HG02981 (cell line): Measurements from ENCODE around the gene PALM.
"Not testable (repeated sequence)": the region's sequence is repeated elsewhere in the genome, so short reads cannot be mapped to it uniquely, and the experiment has no call there.

ENCODE experiments used
- ATAC-seq: cut with Tn5 transposase; IDR thresholded peaks from one replicate; pipeline ENCODE4 v1.9.1; 2021; ENCODE audit warnings: mild to moderate bottlenecking, moderate library complexity; ENCODE audit not compliant: unreplicated experiment

PALM gene

GRCh38 chr19:708154-709143 lies at the start of gene PALM:
Gene PALM (plus strand): TSS chr19:708935. CDS start chr19:709147, 212 bp downstream.
- no peak for ATAC-seq

GRCh38 chr19:660793-661426 lies 47.8 kb upstream of the PALM start:
- no peak for ATAC-seq

- ATAC-seq, result no peak
These were observed 47.1 kb upstream of the PALM start for GRCh38 chr19:661427-662196.

GRCh38 chr19:662207-662961 lies 46.4 kb upstream of the PALM start:
- ATAC-seq, result peak; percentile 5

- ATAC-seq, result peak; percentile 52
These were observed 45.6 kb upstream of the PALM start, which contains the start of gene RNF126 for GRCh38 chr19:662962-663681. Gene RNF126 (minus strand): TSS chr19:663214. CDS start chr19:663121, 93 bp downstream.

- ATAC-seq, result no peak
These were observed 45.0 kb upstream of the PALM start for GRCh38 chr19:663682-664117.

GRCh38 chr19:664913-665443 lies 43.8 kb upstream of the PALM start:
- no peak for ATAC-seq

GRCh38 chr19:666985-667573 lies 41.7 kb upstream of the PALM start:
- not testable (repeated sequence) for ATAC-seq

- not testable (repeated sequence) for ATAC-seq
These were observed 39.9 kb upstream of the PALM start for GRCh38 chr19:668675-669434.

GRCh38 chr19:670609-671075 lies 38.1 kb upstream of the PALM start:
- no peak for ATAC-seq

- no peak for ATAC-seq
These were observed 34.2 kb upstream of the PALM start for GRCh38 chr19:674282-675151.

GRCh38 chr19:676007-676338 lies 32.8 kb upstream of the PALM start:
- no peak for ATAC-seq

GRCh38 chr19:676339-677105 lies 32.2 kb upstream of the PALM start, which contains the start of gene FSTL3:
Gene FSTL3 (plus strand): TSS chr19:676392. CDS start chr19:676424, 32 bp downstream.
- ATAC-seq, result no peak

- no peak for ATAC-seq
These were observed 31.5 kb upstream of the PALM start for GRCh38 chr19:677201-677600.

- no peak for ATAC-seq
These were observed 30.9 kb upstream of the PALM start for GRCh38 chr19:677601-678436.
